ENCODE results near the gene MOB3A.

Gene MOB3A

GRCh38 chr19:2058570-2059421, 37.3 kb downstream of the MOB3A start:
- DNase-seq: no peak

GRCh38 chr19:2057484-2058469, 38.3 kb downstream of the MOB3A start:
- no peak for DNase-seq

- DNase-seq: no peak
Measured at GRCh38 chr19:2056837-2057192, 39.3 kb downstream of the MOB3A start.

- DNase-seq: no peak
Measured at GRCh38 chr19:2055931-2056836, 39.9 kb downstream of the MOB3A start.

- no peak for DNase-seq
Measured at GRCh38 chr19:2054763-2055162, 41.4 kb downstream of the MOB3A start.

- DNase-seq: no peak
Measured at GRCh38 chr19:2053601-2054389, 42.3 kb downstream of the MOB3A start.

- no peak for DNase-seq
Measured at GRCh38 chr19:2051773-2052704, 44.1 kb downstream of the MOB3A start.

- DNase-seq: peak; percentile 72
Measured at GRCh38 chr19:2050991-2051772, 44.9 kb downstream of the MOB3A start, which contains the start of gene MKNK2. Gene MKNK2, minus strand, starts transcription at chr19:2051244. Its CDS starts 393 bp downstream, at chr19:2050851.

GRCh38 chr19:2050349-2050990, 45.7 kb downstream of the MOB3A start:
- no peak for DNase-seq

GRCh38 chr19:2049741-2050348, 46.3 kb downstream of the MOB3A start:
- DNase-seq: peak; percentile 81

GRCh38 chr19:2048959-2049740, 47.0 kb downstream of the MOB3A start:
- DNase-seq: no peak

GRCh38 chr19:2048104-2048958, 47.8 kb downstream of the MOB3A start:
- DNase-seq: no peak

- no peak for DNase-seq
Measured at GRCh38 chr19:2047449-2048103, 48.5 kb downstream of the MOB3A start.

GRCh38 chr19:2047076-2047448, 49.1 kb downstream of the MOB3A start:
- DNase-seq: no peak

GRCh38 chr19:2046046-2046907, 49.8 kb downstream of the MOB3A start:
- DNase-seq: no peak

Data from kidney glomerular epithelial cell (primary cell).